H1 (cell line): Measurements from ENCODE around the gene LRRC23.
"Not testable (repeated sequence)": the region's sequence is repeated elsewhere in the genome, so short reads cannot be mapped to it uniquely, and the experiment has no call there.

Source experiments
- FOSL1 ChIP-seq: IDR thresholded peaks from 2 replicates; pipeline ENCODE4 v1.6.1; 2011; ENCODE audit warnings: mild to moderate bottlenecking, low read depth, low read length, moderate library complexity; ENCODE audit not compliant: insufficient read depth
- PHF8 ChIP-seq: fragments of 200-600 bp; sonication (generic); conservative IDR thresholded peaks from 2 replicates; pipeline ENCODE4 v1.7.1; 2012; ENCODE audit warnings: low read depth, mild to moderate bottlenecking, inconsistent platforms, low read length, moderate library complexity
- POLR2A ChIP-seq, 2 experiments: IDR thresholded peaks; 1 replicate in 1 of 2; 2 replicates in 1 of 2; pipeline ENCODE4 v1.6.1; 2011; ENCODE audit warnings: low read depth in 2 of 2, low read length in 2 of 2, mild to moderate bottlenecking in 2 of 2; ENCODE audit errors: control extremely low read depth in 1 of 2
- TF ChIP-seq, protein P1 (sequence below), 3 experiments: IDR thresholded peaks; 1 replicate in 2 of 3; 2 replicates in 1 of 3; pipeline versions ENCODE4 v1.5.1 to v1.6.1; 2011; ENCODE audit warnings: low read length in 3 of 3, mild to moderate bottlenecking in 3 of 3, inconsistent platforms in 2 of 3, low read depth in 1 of 3, moderate library complexity in 1 of 3; ENCODE audit not compliant: insufficient read depth in 1 of 3; ENCODE audit errors: control extremely low read depth in 1 of 3

DNA sequence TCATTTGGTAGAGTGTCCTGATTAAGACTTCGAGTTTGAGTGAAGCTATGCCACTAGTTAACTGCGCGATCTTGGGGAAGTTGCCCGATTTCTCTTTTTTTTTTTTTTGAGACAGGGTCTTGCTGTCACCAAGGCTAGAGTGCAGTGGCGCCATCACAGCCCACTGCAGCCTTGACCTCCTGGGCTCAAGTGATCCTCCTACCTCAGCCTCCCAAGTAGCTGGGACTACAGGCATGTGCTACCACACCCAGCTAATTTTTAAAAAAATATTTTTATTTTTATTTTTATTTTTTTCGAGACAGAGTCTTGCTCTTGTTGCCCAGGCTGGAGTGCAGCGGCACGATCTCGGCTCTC lies 30.6 kb upstream of the LRRC23 start:
- not testable (repeated sequence) for TF ChIP-seq POLR2A (IDR thresholded peaks at IDR 0.05; ENCODE audit: control extremely low read depth in 1 of 2, low read depth in 2 of 2, low read length in 2 of 2); PHF8; FOSL1
- TF ChIP-seq, protein P1, sequence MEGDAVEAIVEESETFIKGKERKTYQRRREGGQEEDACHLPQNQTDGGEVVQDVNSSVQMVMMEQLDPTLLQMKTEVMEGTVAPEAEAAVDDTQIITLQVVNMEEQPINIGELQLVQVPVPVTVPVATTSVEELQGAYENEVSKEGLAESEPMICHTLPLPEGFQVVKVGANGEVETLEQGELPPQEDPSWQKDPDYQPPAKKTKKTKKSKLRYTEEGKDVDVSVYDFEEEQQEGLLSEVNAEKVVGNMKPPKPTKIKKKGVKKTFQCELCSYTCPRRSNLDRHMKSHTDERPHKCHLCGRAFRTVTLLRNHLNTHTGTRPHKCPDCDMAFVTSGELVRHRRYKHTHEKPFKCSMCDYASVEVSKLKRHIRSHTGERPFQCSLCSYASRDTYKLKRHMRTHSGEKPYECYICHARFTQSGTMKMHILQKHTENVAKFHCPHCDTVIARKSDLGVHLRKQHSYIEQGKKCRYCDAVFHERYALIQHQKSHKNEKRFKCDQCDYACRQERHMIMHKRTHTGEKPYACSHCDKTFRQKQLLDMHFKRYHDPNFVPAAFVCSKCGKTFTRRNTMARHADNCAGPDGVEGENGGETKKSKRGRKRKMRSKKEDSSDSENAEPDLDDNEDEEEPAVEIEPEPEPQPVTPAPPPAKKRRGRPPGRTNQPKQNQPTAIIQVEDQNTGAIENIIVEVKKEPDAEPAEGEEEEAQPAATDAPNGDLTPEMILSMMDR (IDR thresholded peaks at IDR 0.05; ENCODE audit: control extremely low read depth in 1 of 3, insufficient read depth in 1 of 3, low read depth in 1 of 3, low read length in 3 of 3), result not testable (repeated sequence)
